Islet of Langerhans (tissue), 1 donor: ENCODE data around the gene POM121.
"Not testable (repeated sequence)": the region's sequence is repeated elsewhere in the genome, so short reads cannot be mapped to it uniquely, and the experiment has no call there.

ENCODE experiments used
- FAIRE-seq: peaks from one replicate; lab custom pipeline; 2011; peaks lifted over from hg19 to GRCh38; lab: Jason Lieb, UNC

The POM121 gene

DNA sequence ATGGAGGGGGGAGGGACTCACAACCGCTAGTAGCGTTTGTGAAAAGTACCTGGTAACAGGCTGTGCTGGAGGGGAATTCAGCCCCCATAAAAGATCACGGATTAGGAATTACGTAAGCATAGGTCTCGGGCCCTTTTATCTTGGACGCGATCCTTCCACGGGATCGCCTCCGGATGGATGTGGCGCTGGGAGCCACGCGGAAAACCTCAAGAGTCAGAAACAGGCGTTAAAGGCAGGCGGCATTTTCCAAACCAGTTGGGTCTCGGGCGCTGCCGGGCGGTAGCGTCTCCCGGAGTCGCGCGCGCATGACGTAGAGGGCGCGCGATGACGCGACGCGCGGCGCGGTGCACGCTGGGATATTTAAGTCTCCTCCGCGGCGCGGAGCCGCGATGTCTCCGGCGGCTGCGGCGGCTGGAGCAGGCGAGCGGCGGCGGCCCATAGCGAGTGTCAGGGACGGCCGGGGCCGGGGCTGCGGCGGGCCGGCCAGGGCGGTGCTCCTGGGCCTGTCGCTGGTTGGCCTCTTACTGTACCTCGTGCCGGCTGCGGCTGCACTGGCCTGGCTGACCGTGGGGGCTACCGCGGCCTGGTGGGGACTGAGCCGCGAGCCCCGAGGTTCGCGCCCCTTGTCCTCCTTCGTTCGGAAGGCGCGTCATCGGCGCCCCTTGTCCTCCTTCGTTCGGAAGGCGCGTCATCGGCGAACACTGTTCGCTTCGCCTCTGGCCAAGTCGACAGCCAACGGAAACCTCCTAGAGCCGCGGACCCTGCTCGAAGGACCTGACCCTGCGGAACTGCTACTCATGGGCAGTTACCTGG is at the start of gene POM121:
TSS of gene POM121 (plus strand) at position 363 of the 813 bp plus-strand sequence. CDS start at position 390, 27 bp downstream.
- FAIRE-seq: no peak

DNA sequence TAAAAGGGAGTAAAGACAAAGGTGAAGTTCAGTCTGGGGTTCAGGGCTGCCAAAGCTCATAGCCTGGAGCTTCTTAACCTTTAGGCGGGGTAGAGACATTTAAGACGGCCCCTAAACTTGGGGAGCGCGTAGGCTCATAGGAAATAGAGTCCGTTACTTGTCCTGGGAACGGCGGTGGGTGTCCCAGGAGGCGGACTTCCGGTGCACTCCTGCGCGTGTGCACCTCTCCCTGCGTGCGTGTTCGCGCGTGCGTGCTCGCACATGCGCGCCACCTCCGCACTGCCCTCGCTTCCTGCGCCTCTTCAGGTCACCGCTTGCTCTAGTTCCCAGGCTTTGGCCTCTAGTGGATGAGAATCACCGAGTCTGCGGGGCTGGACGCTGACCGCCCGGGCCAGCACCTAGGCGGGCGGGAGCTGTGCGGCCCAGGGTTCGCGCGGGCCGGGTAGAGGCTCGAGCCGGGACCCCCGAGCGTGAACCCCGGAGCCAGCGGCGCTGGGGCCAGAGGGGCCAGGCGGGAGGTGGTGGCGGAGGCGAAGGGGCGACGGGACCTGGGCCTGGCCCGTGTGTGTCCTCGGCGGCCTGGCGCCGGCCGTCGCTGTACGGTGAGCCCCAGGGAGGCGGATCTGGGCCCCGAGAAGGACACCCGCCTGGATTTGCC is 45.7 kb upstream of the POM121 start:
- FAIRE-seq: not testable (repeated sequence)

GRCh38 chr7:72879737-72880215 is 45.1 kb upstream of the POM121 start:
- not testable (repeated sequence) for FAIRE-seq

DNA sequence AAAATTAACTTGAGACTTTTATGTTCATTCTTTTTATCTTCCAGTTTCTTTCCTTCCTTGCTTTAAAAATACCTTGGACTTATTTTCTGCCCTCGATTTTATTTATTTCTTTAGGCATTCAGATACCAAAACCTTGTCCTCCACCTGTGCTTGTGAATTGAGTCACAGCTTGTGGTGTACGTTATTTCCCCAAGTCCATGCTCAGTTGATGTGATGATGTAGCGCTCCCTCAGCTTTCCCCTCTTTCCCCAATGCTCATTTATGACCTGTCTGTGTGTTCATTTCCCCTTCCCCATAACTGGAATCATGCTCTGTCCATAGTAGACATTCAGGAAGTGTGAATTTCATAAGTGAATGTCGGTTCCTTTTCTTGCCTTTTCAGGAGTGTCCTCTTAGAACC is 33.1 kb upstream of the POM121 start:
- FAIRE-seq: not testable (repeated sequence)

GRCh38 chr7:72904740-72905139 is 20.2 kb upstream of the POM121 start:
- FAIRE-seq: not testable (repeated sequence)

GRCh38 chr7:72908422-72908821 is 16.5 kb upstream of the POM121 start:
- FAIRE-seq: not testable (repeated sequence)

DNA sequence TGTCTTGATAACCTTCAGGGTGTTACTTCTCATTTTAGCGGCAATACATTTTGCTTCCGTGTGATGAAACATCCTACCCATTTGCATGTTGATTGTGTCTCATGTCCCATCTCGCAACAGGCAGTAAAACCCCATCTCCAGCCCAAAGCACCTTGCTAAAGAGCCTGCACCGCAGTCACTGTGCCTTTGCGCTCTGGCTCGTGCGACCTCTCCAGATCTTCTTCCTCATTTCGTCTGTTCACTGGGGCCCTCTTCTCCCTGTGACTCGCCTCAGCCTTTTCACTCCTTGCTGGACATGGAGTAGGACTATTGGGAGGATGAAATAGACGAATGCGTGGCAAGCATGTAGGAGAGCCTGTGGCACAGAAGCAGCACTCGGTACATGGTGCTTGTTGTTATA is 13.5 kb upstream of the POM121 start:
- not testable (repeated sequence) for FAIRE-seq

GRCh38 chr7:72913750-72914149 is 11.1 kb upstream of the POM121 start:
- not testable (repeated sequence) for FAIRE-seq

DNA sequence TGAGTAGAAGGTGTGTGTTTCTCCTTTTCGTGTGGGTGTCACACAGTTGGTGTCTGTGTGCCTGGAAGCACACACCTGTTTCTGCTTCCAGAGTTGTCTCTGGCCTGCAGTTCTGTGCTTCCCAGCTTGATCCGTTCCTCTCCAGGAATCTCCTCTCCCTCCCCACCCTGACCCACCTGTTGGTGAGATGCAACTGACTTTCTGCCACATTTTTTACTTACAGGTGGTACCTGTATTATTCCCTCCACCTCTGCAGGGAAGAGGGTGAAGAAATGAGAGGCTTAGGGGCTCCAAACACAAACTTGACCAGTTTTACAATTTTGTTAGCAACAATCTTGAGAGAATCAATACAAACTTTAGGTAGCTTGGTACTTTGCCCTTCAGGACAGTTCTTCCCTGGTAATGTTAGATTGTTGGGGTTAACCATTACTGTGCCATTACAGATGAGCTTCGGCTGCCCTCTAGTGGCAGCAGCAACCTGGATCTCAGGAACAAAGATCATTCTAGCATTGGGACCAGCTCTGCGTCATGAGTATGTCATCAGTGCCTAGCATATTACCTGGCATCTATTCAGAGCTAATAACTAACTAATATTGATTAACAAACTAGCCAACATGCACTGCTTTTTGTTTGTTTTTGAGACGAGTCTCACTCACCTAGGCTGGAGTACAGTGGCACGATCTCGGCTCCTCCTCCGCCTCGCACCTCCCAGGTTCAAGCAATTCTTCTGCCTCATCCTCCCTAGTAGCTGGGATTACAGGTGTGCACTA is 10.0 kb upstream of the POM121 start:
- not testable (repeated sequence) for FAIRE-seq

GRCh38 chr7:72919256-72919775 is 5.6 kb upstream of the POM121 start:
- no peak for FAIRE-seq

GRCh38 chr7:72924386-72924732 is 536 bp upstream of the POM121 start:
- no peak for FAIRE-seq

DNA sequence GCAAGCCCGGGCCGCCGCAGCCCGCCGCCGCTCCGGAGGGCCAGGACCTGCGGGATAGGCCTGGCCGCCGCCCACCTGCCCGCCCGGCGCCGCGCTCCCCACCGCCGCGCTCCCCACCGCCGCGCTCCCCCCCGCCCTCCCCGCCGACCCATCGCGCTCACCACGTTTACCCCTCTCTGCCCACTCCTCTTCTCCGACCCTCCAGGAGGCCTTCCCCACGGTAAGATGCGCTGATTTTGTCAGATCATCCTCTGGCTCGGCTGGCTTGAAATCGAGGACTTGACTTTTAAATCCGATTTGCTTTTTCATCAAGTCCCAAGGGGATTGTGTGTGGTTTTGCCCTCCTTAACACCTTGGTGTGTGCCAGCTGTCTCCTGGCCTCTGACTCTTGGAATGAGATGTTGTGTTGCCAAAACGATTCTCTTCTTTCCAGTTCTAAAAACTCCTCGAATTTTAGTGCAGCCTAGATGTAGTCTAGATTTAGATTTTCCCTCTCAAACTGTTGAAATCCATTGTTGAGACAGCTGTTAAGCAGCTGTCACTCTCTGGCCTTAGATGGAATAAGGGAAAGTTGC is 738 bp downstream of the POM121 start:
- FAIRE-seq: no peak

DNA sequence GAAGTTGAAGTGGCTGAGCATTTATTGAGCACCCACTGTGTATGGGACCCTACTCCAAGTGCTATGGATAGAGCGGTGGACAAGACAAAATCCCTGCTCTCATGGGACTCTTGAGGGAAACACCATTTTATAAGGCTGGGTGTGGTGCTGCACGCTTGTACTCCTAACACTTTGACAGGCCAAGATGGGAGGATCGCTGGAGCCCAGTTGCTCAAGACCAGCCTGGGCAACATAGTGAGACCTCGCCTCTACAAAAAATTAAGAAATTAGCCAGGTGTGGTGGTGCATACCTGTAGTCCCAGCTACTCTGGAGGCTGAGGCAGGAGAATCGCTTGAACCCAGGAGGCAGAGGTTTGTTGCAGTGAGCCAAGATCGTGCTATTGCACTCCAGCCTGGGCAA is 2.9 kb downstream of the POM121 start:
- FAIRE-seq: not testable (repeated sequence)

DNA sequence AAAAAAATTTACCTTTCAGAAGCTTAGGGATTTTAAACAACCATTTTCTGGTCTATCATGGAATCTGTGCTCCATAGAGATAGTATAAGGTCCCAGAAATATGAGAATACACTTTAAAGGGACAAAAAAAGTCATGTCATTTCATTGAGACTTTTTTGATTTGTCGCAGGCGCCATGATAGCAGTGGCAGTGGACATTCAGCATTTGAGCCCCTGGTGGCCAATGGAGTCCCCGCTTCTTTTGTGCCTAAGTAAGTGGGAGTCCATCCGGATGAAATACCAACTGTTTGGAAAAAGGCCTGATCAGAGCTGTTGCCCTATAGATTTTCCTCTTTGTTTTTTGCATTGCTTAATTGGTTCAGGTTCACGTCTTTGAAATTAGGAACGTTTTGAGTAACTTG is 3.3 kb downstream of the POM121 start:
- not testable (repeated sequence) for FAIRE-seq

DNA sequence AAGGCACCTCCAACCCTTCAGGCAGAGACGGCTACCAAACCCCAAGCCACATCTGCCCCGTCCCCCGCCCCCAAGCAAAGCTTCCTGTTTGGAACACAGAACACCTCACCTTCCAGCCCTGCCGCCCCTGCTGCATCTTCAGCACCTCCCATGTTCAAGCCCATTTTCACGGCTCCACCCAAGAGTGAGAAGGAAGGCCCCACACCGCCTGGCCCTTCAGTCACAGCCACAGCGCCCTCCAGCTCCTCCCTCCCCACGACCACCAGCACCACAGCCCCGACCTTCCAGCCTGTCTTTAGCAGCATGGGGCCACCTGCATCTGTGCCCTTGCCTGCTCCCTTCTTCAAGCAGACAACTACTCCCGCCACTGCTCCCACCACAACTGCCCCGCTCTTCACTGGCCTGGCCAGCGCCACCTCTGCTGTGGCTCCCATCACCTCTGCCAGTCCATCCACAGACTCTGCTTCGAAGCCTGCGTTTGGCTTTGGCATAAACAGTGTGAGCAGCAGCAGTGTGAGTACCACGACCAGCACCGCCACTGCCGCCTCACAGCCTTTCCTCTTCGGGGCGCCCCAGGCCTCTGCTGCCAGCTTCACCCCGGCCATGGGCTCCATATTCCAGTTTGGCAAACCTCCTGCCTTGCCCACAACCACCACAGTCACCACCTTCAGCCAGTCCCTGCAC is 17.3 kb downstream of the POM121 start:
- FAIRE-seq: not testable (repeated sequence)

- not testable (repeated sequence) for FAIRE-seq
These were observed 18.1 kb downstream of the POM121 start for GRCh38 chr7:72942956-72943355.

DNA sequence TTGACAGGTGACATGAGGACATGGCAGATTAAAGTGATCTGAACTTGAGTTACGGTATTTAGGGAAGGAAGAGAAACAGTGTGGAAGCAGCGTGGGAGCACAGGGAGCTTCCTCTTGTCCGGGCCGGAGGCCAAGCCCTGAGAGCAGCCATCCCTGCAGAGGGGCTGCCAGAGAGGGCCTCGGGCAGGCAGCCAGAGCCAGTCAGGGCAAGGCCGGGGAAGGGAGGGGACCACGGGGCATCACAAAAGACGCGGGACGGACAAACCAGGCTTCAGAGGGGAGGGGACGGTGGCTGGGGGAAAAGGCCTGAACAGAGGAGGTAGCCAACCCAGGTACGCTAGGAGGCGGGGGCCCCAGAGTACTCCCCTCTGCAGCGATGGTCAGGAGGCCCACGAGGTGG is 20.0 kb downstream of the POM121 start:
- FAIRE-seq: not testable (repeated sequence)

DNA sequence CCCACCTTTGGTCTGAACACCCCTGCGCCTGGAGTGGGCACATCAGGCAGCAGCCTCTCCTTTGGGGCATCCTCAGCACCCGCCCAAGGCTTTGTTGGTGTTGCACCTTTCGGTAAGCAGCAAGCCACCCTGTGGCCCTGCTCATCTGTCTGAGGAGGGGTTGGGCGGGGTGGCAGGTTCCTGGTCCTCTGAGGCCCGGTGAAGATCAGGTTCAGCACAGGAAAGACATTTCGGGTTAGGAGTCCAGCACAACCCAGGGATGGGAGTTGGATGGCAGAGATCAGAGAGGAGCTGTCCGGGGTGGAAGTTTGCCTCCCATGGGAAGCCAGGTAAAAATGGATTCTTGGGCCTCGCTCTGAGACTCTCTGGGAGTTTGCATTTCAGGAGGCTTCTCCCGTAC is 20.7 kb downstream of the POM121 start:
- FAIRE-seq: not testable (repeated sequence)

DNA sequence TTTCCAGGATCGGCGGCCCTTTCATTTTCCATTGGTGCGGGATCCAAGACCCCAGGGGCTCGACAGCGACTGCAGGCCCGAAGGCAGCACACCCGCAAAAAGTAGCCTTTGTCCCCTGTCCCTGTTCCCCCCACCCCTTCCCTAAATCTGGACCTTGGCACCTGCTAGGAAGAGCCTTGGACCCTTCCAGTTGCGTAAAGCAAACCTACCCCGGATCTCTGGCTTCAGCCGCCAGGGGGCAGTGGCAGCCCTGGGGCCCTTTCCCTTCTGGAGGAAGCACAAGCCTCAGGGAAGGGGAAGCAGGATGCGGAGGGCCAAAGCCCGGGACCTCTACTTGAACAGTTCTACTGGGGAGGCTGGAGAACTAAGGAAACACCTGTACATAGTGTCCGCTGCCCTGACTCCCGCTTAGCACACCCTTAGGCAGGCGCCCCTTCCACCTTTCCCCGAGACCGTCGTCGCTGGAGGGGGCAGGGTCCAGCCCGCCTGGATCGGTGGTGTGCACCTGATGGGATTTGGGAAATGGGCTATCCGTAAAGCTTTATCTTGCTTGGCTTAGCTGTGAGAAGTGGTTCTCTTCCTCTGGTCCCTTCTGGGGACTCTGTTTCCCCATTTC is 21.3 kb downstream of the POM121 start:
- not testable (repeated sequence) for FAIRE-seq

GRCh38 chr7:72948714-72949113 is 23.8 kb downstream of the POM121 start:
- not testable (repeated sequence) for FAIRE-seq

GRCh38 chr7:72949276-72949675 is 24.4 kb downstream of the POM121 start:
- not testable (repeated sequence) for FAIRE-seq
